Activated CD4-positive, CD25-positive, alpha-beta regulatory T cell treated with anti-CD3 and anti-CD28 coated beads, Interleukin-2, amount 50 U/mL, for 16 hours (primary cell): ENCODE results near the gene ULK4.
"Not testable (repeated sequence)": the region's sequence is repeated elsewhere in the genome, so short reads cannot be mapped to it uniquely, and the experiment has no call there.

Experiments used
- DNase-seq: peaks from one replicate; pipeline ENCODE4 v3.0.0-alpha.2; 2020; ENCODE audit warnings: low read depth, low spot score

The ULK4 gene

DNA sequence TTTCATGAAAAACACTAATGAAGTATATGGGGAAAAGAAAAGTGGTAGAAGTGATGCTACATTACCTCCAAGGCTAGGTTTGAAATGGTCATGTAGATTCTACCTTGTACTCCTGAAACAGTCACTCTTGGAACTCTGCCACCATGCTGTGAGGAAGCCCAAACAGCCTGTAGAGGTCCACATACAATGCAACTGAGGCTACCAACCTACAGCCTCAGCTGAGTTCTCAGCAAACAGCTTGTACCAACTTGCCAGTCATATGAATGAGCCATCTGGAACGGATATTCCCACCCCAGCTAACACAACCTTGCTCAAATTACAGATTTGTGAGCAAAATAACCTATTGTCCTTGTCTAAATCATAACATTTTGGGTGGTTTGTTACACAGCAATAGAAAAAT is 193.5 kb downstream of the ULK4 start:
- DNase-seq = no peak

DNA sequence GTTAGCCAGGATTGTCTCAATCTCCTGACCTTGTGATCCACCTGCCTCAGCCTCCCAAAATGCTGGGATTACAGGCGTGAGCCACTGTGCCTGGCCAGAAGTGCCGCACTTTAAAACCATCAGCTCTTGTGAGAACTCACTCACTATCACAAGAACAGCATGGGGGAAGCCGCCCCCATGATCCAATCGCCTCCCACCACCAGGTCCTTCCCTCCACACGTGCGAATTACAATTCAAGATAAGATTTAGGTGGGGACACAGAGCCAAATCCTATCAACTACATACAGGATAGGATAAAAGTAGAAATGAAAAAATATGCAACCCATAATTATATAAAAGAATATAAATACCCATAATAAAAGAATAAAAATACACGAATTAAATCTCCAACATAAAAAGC is 199.0 kb downstream of the ULK4 start:
- not testable (repeated sequence) for DNase-seq

DNA sequence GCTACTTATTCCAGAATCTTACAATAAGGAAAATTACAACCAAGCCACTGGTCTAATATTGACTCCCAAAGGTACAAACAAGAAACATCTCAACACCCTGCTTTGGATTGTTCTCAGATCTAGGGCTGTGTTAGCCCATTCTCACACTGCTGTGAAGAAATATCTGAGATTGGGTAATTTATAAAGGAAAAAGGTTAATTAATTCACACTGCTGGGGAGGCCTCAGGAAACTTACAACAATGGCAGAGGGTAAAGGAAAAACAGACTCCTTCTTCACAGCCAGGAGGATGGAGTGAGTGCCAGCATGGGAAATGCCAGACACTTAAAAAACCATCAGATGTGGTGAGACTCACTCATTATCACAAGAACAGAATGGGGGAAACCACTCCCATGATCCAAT is 208.3 kb downstream of the ULK4 start:
- no peak for DNase-seq

DNA sequence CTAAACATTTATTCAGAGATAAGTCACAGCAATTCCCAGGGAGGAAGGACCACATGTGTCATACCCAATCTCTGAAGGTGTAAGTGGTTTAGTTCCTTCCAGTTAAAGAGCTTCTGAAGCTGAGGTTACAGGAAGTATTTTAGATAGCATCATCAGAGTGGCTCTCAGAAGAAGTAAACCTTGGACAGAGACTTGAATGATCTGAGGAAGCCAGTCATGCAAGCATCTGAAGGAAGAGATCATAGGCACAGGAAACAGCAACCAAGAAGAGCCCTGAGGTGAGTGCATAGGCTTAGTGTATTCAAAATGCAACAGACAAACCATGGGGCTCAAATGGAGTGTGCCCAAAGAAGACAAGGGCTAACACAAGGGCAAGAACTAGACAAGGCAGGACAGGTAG is 210.3 kb downstream of the ULK4 start:
- DNase-seq = no peak

DNA sequence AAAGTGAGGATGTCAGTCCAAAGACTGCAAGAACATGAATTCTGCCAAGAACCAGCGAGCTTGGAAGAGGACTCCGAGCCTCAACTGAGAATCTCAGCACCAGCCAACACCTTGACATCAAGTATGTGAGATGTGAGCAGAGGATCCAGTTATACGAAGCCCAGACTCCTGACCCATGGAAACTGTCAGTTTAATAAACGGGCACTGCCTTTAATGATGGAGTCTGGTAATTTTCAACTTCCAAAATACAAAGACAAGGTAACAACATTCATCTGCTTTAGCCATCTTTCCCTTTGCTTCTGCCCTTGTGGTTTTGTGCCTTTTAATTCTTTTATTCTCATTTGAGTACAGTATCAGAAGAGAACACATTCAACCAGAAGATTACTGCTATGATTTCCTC is 211.9 kb downstream of the ULK4 start:
- no peak for DNase-seq

DNA sequence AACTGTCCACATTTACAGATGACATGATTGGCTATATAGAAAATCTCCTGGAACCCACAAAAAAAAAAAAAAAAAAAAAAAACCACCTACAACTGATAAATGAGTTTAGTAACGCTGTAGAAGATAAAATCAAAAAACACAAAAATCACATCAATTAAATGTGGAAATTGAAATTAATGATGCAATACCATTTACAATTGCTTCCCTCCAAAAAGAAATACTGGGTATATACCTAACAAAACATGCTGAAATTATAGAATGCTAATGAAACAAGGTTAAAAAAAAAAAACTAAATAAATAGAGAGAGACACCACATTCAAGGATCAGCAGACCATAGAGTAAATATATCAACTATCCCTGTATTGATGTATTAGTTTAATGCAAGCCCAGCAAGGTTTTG is 215.7 kb downstream of the ULK4 start:
- no peak for DNase-seq

DNA sequence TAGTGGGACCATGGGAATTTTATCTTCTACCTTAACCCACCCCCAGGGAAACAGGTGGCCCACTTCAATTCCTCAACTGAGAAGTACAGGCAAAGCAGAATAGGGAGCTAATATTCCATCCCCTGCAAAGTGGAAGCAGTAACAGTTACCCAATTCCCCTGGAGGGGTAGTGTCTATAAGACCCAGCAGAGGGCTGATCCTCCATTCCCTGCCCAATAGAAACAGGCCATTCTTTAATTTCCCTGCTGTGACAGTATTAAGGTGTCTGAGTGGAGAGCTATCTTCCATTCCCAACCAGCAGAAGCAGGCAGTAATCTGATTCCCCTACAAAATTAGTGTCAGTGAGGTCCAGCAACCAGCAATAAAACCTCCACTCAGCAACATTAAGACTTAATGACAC is 219.8 kb downstream of the ULK4 start:
- no peak for DNase-seq

DNA sequence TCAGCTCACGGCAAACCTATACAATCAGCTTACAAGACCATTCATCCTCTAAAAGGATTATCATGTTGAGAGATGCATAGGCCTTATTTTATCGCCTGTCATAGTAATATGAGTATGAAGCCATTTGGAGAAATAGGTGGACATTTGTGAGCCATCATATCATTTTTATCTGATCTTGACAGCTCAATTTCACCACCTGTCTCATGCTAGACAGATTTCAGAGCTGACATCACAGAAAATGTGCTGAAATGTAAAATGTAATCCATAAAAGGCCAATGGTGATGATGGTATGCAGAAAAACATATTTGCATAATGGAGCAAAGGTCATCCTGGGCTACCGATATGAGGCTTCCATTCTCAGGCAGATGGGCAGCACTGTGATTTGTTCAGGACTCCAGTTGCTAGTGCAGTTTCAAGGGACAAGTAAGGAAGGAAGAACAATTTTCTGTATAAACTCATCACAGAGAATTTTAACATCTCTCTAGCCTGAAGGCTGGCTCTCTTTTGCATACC is 221.5 kb downstream of the ULK4 start:
- no peak for DNase-seq

DNA sequence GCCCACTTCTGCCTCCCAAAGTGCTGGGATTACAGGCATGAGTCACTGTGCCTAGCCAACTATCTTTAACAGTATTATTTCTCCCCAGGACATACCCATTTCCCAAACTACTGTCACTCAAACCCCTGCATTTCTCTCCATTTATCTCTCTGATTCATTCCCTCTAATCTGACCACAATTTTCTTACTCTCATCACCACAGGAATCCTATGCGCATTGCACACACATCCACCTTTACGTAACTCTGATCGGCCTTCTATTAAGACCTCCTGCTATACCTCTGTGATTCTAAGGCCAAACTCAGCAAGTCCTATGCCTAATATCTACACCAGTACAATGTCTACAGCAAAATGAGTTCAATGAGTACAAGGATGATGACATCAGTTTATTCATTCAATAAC is 235.0 kb downstream of the ULK4 start:
- no peak for DNase-seq

DNA sequence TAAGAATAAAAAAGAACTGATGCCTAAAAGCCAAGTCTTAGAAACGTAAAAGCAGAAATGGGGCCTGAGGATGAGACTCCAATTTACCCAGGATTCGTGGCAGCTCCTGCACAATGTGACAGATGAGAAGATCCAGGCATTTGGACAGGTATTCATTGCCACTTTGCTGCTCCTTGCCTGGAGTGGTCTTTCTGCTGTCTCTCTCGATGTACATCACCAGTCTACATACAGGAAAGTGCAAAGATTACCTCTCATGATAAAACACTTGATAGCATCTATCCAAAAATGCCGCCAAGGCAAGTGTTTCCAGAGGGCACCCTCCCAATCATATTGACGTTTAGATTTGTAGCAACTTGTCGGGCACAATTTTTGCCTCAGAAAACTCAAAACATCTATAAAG is 244.3 kb downstream of the ULK4 start:
- DNase-seq = no peak

DNA sequence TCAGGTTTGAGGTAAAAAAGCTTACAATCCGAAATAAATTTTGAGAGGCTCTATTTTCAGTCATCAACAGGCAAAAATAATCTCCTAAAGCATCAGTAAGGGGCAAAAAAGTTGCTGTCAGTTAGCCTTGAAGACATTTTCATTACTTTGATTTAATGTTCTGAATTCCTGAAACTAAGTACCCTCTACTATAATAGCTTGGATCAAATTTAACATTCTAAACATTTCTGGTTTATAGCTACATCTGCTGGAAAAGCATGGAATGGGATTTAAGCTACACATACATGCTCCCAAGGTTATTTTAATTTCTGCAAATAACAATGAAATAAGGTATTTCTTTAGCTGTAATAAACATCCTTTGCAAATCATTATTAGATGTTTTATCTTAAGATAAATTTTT is 245.4 kb downstream of the ULK4 start:
- DNase-seq = no peak

DNA sequence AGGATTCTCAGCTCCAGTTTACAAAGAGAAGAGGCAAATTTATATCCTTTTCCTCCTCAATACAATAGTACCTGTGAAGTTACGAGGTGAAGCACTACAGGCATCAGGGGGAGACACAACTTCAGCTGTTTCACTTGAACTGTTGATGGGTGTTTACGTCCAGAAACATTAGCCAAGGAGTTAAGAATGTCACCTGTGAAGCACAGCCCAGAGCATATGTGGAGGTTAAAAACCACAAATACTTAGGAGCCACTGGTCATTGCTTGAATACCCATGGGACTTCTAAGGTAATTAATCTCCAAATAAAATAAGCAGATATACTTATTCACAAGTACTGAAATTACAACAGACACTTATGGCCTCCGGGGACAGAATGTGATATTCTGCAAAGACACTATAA is 246.5 kb downstream of the ULK4 start:
- no peak for DNase-seq

DNA sequence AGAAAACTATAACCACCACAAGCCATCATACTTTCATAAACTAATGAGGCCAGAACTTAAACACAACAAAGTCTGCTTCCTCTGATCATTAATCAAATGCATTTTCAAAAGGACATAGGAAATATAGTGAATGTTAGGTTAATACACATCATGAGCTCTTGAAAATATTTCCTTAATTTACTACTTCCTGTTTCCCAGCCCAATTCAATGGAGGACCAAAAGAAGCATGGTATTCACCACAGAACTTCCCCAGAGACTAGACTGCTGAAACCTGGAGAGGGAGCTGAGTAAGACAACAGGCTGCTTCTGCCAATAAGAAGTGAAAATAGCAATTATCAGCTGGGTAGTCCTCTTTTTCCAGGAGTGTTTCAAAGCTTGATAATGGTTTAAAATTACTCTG is 250.3 kb downstream of the ULK4 start:
- DNase-seq = no peak

DNA sequence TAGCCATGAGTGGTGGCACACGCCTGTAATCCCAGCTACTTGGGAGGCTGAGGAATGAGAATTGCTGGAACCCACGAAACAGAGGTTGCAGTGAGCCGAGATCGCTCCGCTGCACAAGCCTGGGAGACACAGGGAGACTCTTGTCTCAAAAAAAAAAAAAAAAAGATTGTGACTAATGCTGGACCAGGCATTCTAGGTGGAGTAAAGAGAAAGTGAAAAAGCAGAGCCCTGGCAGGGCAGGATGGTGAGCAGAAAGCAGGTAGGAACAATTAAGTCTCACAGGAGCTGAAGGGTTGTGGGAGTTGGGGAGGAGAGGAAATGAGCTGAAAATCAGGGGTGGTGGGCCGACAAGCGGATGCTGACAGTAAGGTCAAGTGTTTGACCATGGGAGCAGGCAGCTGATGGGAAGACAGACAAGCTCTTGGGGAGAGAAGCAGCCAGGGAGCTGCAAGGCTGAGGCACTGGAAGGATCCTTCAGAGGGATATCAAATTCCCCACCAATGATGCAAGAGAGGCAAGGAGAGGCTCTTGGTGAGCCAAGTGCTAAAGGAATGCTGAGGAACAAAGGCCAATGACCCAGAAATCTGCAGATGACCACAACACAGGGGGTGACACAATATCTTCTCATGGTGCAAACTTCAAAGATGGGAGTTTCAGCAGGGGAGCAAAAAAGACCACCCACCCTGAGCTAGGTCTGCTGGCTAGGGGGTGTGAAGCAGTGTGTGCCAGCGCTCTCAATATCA is 251.1 kb downstream of the ULK4 start:
- DNase-seq = no peak

DNA sequence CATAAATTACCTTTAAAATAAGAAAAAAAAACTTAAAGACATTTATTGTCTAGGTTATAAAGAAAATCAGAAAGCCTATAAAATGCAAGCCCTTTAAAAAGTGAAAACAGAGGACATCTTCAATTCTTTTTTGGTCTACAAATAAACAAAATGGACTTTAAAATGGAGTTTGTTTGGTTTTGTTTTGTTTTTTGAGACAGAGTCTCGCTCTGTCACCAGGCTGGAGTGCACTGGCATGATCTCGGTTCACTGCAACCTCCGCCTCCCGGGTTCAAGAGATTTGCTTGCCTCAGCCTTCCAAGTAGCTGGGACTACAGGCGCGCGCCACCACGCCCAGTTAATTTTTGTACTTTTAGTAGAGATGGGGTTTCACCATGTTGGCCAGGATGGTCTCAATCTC is 252.7 kb downstream of the ULK4 start:
- DNase-seq = not testable (repeated sequence)

DNA sequence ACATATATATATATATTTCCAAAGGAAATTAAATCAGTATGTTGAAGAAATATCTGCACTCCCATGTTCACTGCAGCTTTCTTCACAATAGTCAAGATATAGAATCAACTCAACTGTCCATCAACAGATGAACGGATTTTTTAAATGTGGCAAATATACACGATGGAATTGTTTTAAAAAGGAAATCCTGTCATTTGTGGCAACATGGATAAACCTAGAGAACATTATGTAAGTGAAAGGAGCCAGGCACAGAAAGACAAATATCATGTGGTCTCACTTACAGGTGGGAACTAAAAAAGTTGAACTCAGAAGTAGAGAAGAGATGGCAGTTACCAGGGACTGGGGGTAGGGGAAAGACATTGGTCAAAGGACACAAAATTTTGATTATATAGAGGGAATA is 253.7 kb downstream of the ULK4 start:
- no peak for DNase-seq

DNA sequence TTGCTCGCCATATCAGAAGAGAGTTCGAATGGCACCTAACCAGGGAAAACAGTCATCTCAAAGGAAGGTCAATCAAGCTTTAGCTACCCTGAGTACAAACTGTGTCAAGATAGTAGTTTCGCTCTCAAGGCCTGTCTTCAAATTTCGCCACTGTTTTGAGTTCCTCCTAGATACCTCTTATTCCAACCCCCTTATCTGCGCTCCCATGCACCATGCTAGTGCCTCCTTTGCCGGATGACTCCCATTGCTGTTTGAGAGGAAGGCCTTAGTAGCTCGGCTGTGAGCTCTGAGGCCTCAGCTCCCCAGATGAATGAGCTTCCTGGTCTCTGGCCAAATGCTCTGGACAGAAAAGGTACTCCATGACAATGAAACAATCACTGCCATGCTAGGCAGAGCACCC is 256.0 kb downstream of the ULK4 start:
- DNase-seq = no peak

DNA sequence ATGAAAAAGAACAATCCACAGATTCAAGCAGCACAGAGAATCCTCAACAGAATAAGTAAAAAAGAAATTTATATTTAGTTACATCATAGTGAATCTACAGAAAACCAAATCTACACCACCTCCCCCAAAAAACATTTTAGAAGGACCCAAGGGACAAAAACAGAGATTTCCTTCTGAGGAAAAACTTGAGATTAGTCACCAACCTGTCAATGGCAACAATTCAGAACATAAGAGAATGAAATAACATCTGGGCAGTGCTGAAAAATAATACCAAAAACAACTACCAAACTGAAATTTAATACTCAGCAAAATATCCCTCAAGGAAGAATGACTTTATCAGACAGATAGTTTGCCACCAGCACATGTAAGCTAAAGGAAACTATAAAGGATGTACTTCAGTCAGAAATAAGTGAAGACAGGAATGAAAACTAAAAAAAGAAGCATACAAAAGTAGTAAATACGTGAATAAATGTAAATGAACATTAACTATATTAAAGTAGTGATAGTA is 260.7 kb downstream of the ULK4 start:
- no peak for DNase-seq

DNA sequence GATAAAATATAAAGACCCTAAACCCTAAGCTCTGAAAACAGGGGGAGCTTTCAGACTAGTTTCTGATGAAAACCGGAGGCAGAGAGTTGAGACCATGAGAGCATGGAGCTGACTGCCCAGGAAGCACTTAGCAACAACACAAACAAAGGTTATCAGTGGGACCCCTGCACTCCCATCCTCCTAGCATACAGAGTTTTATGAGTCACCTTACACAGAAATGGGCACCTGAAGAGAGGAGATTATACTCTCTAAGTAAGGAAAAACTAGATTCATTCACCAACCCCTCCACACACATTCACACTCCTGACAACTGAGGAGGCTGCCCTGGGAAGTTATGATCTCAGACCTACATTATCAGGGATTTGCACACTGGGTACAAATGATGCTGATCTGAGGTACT is 261.7 kb downstream of the ULK4 start:
- no peak for DNase-seq

DNA sequence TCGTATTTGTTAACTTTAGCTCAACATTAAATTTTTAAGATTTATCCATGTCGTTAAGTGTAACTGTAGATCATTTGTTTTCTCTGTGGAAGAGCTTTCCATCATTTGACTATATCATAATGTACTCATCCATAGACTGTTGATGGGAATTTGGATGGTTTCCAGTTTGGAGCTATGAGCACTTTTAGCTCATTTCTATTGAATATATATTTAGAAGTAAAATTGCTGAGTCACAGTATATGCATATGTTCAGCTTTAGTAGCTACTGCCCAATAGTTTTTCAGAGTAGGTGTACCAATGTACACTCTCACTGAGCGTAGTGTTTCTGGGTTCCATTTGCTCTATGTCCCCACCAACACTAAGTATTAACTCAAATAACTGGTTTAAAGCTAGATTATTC is 263.0 kb downstream of the ULK4 start:
- no peak for DNase-seq

DNA sequence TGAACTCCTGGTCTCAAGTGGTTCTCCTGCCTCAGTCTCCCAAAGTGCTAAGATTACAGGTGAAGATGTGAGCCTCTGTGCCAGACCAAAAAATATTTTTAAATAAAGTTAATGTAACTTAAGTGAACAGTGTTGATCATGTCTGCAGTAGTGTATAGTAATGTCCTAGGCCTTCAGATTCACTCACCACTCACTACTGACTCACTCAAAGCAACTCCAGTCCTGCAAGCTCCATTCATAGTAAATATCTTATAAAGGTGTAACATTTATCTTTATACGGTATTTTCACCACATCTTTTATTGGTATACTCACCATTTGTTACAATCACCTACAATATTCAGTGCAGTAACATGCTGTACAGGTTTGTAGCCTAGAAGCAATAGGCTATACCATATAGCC is 264.2 kb downstream of the ULK4 start:
- no peak for DNase-seq

DNA sequence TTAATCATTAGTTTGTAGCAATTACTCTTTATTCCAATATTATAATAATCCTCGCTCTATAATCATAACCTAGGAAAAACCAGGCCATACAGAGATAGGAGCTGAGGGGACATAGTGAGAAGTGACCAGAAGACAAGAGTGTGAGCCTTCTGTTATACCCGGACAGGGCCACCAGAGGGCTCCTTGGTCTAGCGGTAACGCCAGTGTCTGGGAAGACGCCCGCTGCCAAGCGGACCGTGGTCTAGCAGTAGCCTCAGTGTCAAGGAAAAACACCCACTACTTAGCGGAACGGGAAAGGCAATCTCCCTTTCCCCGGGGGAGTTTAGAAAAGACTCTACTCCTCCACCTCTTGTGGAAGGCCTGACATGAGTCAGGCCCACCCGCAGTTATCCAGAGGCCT is 266.1 kb downstream of the ULK4 start:
- DNase-seq = not testable (repeated sequence)

DNA sequence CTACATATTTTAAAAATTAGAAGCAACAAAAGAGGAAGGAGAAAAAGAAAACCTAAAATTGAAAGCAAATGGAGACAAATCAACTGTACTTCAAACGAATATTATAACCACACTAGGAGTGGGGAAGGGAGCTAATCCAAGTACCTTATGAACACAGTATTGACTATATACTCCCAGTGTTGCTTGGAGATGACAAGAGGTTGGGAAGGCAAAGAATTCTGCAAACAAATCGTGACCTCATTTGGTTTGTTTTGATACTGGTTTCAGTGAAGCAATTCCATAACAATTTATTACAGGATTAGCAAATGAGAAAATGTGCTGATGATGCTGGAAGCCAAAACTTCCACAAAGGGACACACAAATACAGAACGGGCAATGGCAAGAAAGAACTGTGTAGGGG is 268.1 kb downstream of the ULK4 start:
- DNase-seq = no peak
